Prostate gland (tissue), 2 donors: Measurements from ENCODE around the gene PDE4D.
"Not testable (repeated sequence)": the region's sequence is repeated elsewhere in the genome, so short reads cannot be mapped to it uniquely, and the experiment has no call there.

Experiments used
- CTCF ChIP-seq, 4 experiments: fragments of 200-600 bp in 2 of 4; fragments of 450-650 bp in 2 of 4; sonication (generic) in 2 of 4; IDR thresholded peaks; 1 replicate in 3 of 4; 2 replicates in 1 of 4; pipeline ENCODE4 v1.5.1; 2016 to 2019; ENCODE audit warnings: antibody characterized with exemption in 4 of 4, mild to moderate bottlenecking in 2 of 4, moderate library complexity in 2 of 4
- POLR2A ChIP-seq: fragments of 450-650 bp; IDR thresholded peaks from one replicate; pipeline ENCODE4 v1.6.1; 2016; ENCODE audit warnings: antibody characterized with exemption, mild to moderate bottlenecking
- POLR2AphosphoS5 ChIP-seq: sonication (generic); formaldehyde crosslinking; IDR thresholded peaks from one replicate; pipeline ENCODE4 v1.6.1; 2017; ENCODE audit warnings: antibody characterized with exemption

- not testable (repeated sequence) for TF ChIP-seq POLR2A; CTCF (IDR thresholded peaks at IDR 0.05); POLR2AphosphoS5
Observed at GRCh38 chr5:59573509-59573908, 320.0 kb downstream of the PDE4D start.
